ENCODE results near the gene SLC5A11.

SLC5A11 gene

GRCh38 chr16:24896439-24896838 lies 50.7 kb downstream of the SLC5A11 start:
- no peak for TF ChIP-seq YY1 (IDR thresholded peaks at IDR 0.05; ENCODE audit: low read depth)

- TF ChIP-seq REST (IDR thresholded peaks at IDR 0.05; ENCODE audit: low read depth), result peak; percentile 87
- TF ChIP-seq RAD21 (IDR thresholded peaks at IDR 0.05; ENCODE audit: low read depth), result no peak
Observed at GRCh38 chr16:24900230-24900629, 54.5 kb downstream of the SLC5A11 start.

GRCh38 chr16:24906199-24906808 lies 60.5 kb downstream of the SLC5A11 start:
- TF ChIP-seq TAF1 (IDR thresholded peaks at IDR 0.05; ENCODE audit: low read depth), result no peak
- peak; percentile 47 for TF ChIP-seq RAD21 (IDR thresholded peaks at IDR 0.05; ENCODE audit: low read depth)
- TF ChIP-seq NFIC (IDR thresholded peaks at IDR 0.05), result no peak

- TF ChIP-seq EP300 (IDR thresholded peaks at IDR 0.05; ENCODE audit: borderline replicate concordance) (no peak), ZBTB7A (IDR thresholded peaks at IDR 0.05; ENCODE audit: low read depth) (no peak), FOXM1 (IDR thresholded peaks at IDR 0.05; ENCODE audit: borderline replicate concordance, low read depth) (no peak), USF1 (IDR thresholded peaks at IDR 0.05) (no peak), CREB1 (IDR thresholded peaks at IDR 0.05; ENCODE audit: low read depth) (no peak), TAF1 (IDR thresholded peaks at IDR 0.05; ENCODE audit: low read depth) (no peak), MAX (IDR thresholded peaks at IDR 0.05) (no peak), CEBPB (IDR thresholded peaks at IDR 0.05) (no peak), TCF12 (IDR thresholded peaks at IDR 0.05; ENCODE audit: low read depth) (no peak), TEAD4 (IDR thresholded peaks at IDR 0.05) (no peak), EGR1 (IDR thresholded peaks at IDR 0.05) (no peak), YY1 (IDR thresholded peaks at IDR 0.05; ENCODE audit: low read depth) (no peak)
Observed at GRCh38 chr16:24906901-24907300, 61.1 kb downstream of the SLC5A11 start.

GRCh38 chr16:24908716-24909115 lies 63.0 kb downstream of the SLC5A11 start:
- TF ChIP-seq NFIC (IDR thresholded peaks at IDR 0.05) (no peak), TAF1 (IDR thresholded peaks at IDR 0.05; ENCODE audit: low read depth) (no peak), CREB1 (IDR thresholded peaks at IDR 0.05; ENCODE audit: low read depth) (no peak)

- TF ChIP-seq USF1 (IDR thresholded peaks at IDR 0.05) (no peak), REST (IDR thresholded peaks at IDR 0.05; ENCODE audit: low read depth) (no peak), YY1 (IDR thresholded peaks at IDR 0.05; ENCODE audit: low read depth) (no peak), TEAD4 (IDR thresholded peaks at IDR 0.05) (no peak), TAF1 (IDR thresholded peaks at IDR 0.05; ENCODE audit: low read depth) (no peak), EGR1 (IDR thresholded peaks at IDR 0.05) (no peak), TCF12 (IDR thresholded peaks at IDR 0.05; ENCODE audit: low read depth) (no peak), CEBPB (IDR thresholded peaks at IDR 0.05) (no peak), EP300 (IDR thresholded peaks at IDR 0.05; ENCODE audit: borderline replicate concordance) (no peak)
Observed at GRCh38 chr16:24909856-24910255, 64.1 kb downstream of the SLC5A11 start.

GRCh38 chr16:24915019-24915418 lies 69.3 kb downstream of the SLC5A11 start:
- no peak for TF ChIP-seq TCF12 (IDR thresholded peaks at IDR 0.05; ENCODE audit: low read depth)

GRCh38 chr16:24915576-24915975 lies 69.8 kb downstream of the SLC5A11 start:
- TF ChIP-seq TEAD4 (IDR thresholded peaks at IDR 0.05) (no peak), MAX (IDR thresholded peaks at IDR 0.05) (no peak), TCF12 (IDR thresholded peaks at IDR 0.05; ENCODE audit: low read depth) (no peak), NFIC (IDR thresholded peaks at IDR 0.05) (no peak), EGR1 (IDR thresholded peaks at IDR 0.05) (no peak), CEBPB (IDR thresholded peaks at IDR 0.05) (no peak), CREB1 (IDR thresholded peaks at IDR 0.05; ENCODE audit: low read depth) (no peak), USF1 (IDR thresholded peaks at IDR 0.05) (no peak), TAF1 (IDR thresholded peaks at IDR 0.05; ENCODE audit: low read depth) (no peak), EP300 (IDR thresholded peaks at IDR 0.05; ENCODE audit: borderline replicate concordance) (no peak)

Data from Ishikawa (cell line).